Measurements from ENCODE around the gene RNF26. TPM values are rescaled to one million over a fixed set of nuclear protein-coding genes. Genes with fewer than 3 reads are reported as not detected.
A peak's percentile ranks its signal among the peaks of the same experiment; 100 is the strongest.

The RNF26 gene
- 10 to 100 TPM; 51.8 to 76.3 TPM for total RNA-seq
- polyA plus RNA-seq (2013, experiment 1 of 2): 65.6 TPM
- polyA plus RNA-seq (2013, experiment 2 of 2): 64.4 TPM
- long read RNA-seq, experiment 1, transcript RNF26-201 (1 exons, 2,787 nt): major isoform, 37 of 37 reads
- long read RNA-seq, experiment 1, partial matches to known transcripts: 0 of 37 reads
- long read RNA-seq, experiment 1, other reads (novel, unspliced or antisense): 0 of 37 reads
- long read RNA-seq, experiment 2, transcript RNF26-201 (1 exons, 2,787 nt): major isoform, 242 of 242 reads
- long read RNA-seq, experiment 2, partial matches to known transcripts: 0 of 242 reads
- long read RNA-seq, experiment 2, other reads (novel, unspliced or antisense): 0 of 242 reads
- long read RNA-seq, experiment 3, transcript RNF26-201 (1 exons, 2,787 nt): major isoform, 449 of 449 reads
- long read RNA-seq, experiment 3, partial matches to known transcripts: 0 of 449 reads
- long read RNA-seq, experiment 3, other reads (novel, unspliced or antisense): 0 of 449 reads
- long read RNA-seq, experiment 4, transcript RNF26-201 (1 exons, 2,787 nt): major isoform, 13 of 13 reads
- long read RNA-seq, experiment 4, partial matches to known transcripts: 0 of 13 reads
- long read RNA-seq, experiment 4, other reads (novel, unspliced or antisense): 0 of 13 reads

DNA sequence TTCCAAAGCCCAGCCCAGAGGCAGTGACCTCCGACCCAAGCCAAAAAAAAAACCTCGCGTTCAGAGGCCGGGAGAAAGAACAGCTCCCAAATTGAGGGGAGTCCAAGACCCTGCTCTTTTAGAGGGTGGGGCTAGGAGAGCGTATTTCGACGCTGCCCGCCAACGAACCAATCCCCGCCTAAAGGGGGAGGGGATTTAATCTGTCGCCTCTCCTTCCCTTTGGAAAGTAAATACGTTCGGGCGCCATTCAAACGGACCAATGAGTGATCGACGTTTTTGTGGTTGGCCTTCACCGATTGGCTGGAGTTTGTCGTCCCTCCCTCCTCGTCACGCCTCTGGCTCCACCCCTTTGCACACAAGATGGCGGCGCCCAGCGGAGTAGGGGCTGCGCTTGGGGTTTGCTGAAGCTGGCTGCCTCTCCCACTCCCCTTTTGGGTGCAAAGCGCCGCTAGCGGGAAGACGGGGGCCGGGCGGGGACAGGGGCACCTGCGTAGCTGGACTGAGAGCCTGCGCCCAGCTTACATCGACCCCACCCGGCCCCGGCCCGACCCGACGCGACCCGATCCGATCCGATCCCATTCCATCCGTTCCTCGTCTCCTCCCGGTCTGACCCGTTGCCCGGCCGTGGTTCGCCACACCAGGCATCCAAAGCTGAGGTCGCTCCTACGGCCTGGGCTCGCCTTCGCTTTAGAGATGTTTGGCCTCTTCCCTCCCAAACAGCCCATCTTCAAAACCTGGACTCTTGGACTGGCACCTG lies at the start of gene RNF26:
Gene RNF26, plus strand, starts transcription at position 354 of the 757 bp plus-strand sequence. CDS start 596 bp downstream, outside the sequence.
- no peak within 1 kb of the TSS for H3K27ac ChIP-seq (ENCODE audit: low read depth, low read length)
- Mint-ChIP-seq H3K27me3 (ENCODE audit: insufficient read depth) (peaks cover 18% of the 10 kb centered on the region), H3K27ac (peak within 1 kb of the TSS; percentile 99), H3K4me3 (peak within 1 kb of the TSS; percentile 83), H3K9me3 (no peaks in the 10 kb centered on the region), H3K4me1 (peaks cover 22% of the 10 kb centered on the region), H3K36me3 (ENCODE audit: low read depth) (peaks cover 5% of the 10 kb centered on the region)
- H3K4me1 ChIP-seq (ENCODE audit: control insufficient read depth, insufficient read depth, low read length): peaks cover 16% of the 10 kb centered on the region
- DNase-seq: peak; percentile 98
- H3K36me3 ChIP-seq (ENCODE audit: control insufficient read depth, insufficient read depth, low read length): peaks cover 8% of the 10 kb centered on the region
- WGBS, 2 experiments (ENCODE audit: insufficient coverage in 1 of 2, insufficient read length in 1 of 2): 0 to 1% methylated on average over 30 to 54 of the region's 54 CpGs
- TF ChIP-seq, protein P1, sequence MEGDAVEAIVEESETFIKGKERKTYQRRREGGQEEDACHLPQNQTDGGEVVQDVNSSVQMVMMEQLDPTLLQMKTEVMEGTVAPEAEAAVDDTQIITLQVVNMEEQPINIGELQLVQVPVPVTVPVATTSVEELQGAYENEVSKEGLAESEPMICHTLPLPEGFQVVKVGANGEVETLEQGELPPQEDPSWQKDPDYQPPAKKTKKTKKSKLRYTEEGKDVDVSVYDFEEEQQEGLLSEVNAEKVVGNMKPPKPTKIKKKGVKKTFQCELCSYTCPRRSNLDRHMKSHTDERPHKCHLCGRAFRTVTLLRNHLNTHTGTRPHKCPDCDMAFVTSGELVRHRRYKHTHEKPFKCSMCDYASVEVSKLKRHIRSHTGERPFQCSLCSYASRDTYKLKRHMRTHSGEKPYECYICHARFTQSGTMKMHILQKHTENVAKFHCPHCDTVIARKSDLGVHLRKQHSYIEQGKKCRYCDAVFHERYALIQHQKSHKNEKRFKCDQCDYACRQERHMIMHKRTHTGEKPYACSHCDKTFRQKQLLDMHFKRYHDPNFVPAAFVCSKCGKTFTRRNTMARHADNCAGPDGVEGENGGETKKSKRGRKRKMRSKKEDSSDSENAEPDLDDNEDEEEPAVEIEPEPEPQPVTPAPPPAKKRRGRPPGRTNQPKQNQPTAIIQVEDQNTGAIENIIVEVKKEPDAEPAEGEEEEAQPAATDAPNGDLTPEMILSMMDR (conservative IDR thresholded peaks at IDR 0.05): no peak
- peaks cover 7% of the 10 kb centered on the region for H3K27me3 ChIP-seq (ENCODE audit: control insufficient read depth, insufficient read depth, low read length, poor library complexity, severe bottlenecking)
- peak within 1 kb of the TSS; percentile 91 for H3K4me3 ChIP-seq (ENCODE audit: low read length)
- peak within 1 kb of the TSS; percentile 86 for H3K9ac ChIP-seq (ENCODE audit: extremely low read depth, low read length, poor library complexity, severe bottlenecking)
- no peaks in the 10 kb centered on the region for H3K9me3 ChIP-seq (ENCODE audit: control insufficient read depth, low read length)

DNA sequence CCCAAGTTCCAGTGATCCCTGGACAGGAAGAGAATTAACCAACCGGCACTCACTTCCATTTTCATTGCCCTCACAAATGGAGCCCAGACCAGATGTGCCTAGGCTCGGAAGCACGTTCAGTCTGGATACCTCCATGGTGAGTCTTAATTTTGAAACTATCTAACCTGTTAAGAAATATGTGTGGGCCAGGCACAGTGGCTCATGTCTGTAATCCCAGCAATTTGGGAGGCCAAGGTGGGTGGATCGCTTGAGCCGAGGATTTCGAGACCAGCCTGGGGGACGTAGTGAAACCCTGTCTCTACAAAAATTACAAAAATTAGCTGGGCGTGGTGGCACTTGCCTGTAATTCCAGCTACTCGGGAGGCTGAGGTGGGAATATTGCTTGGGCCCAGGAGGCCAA lies 48.9 kb upstream of the RNF26 start:
- Histone ChIP-seq H3K27ac (ENCODE audit: low read depth, low read length) (no peak overlapping the region), H3K27me3 (ENCODE audit: control insufficient read depth, insufficient read depth, low read length, poor library complexity, severe bottlenecking) (no peaks in the 10 kb centered on the region), H3K4me1 (ENCODE audit: control insufficient read depth, insufficient read depth, low read length) (no peaks in the 10 kb centered on the region), H3K9me3 (ENCODE audit: control insufficient read depth, low read length) (peaks cover 9% of the 10 kb centered on the region), H3K36me3 (ENCODE audit: control insufficient read depth, insufficient read depth, low read length) (peaks cover 42% of the 10 kb centered on the region), H3K9ac (ENCODE audit: extremely low read depth, low read length, poor library complexity, severe bottlenecking) (no peak overlapping the region), H3K4me3 (ENCODE audit: low read length) (no peak overlapping the region)
- TF ChIP-seq, protein P1 (conservative IDR thresholded peaks at IDR 0.05): no peak
- Mint-ChIP-seq H3K4me3 (no peak overlapping the region), H3K9me3 (no peaks in the 10 kb centered on the region), H3K4me1 (peaks cover 12% of the 10 kb centered on the region), H3K27me3 (ENCODE audit: insufficient read depth) (no peaks in the 10 kb centered on the region), H3K27ac (peak overlapping the region; percentile 23), H3K36me3 (ENCODE audit: low read depth) (peaks cover 49% of the 10 kb centered on the region)
- WGBS, 2 experiments (ENCODE audit: insufficient coverage in 1 of 2, insufficient read length in 1 of 2): 95 to 98% methylated on average over 7 to 9 of the region's 9 CpGs
- no peak for DNase-seq

DNA sequence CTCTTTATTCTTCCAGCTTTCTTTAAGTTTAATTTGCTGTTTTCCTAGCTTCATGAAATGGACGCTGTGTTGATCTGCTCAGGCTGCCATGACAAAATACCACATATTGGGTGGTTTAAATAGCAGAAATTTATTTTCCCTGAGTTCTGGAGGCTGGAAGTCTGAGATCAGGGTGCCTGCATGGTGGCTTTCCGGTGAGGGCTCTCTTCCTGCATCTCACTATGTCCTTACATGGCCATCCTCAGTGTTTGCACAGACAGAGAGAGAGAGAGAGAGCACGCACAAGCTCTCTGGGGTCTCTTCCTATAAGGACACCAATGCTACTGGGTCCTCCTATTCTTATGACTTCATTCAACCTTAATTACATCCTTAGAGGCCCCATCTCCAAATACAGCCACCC lies 46.1 kb upstream of the RNF26 start:
- no peak overlapping the region for H3K9ac ChIP-seq (ENCODE audit: extremely low read depth, low read length, poor library complexity, severe bottlenecking)
- peaks cover 16% of the 10 kb centered on the region for H3K9me3 ChIP-seq (ENCODE audit: control insufficient read depth, low read length)
- 94 to 100% methylated on average over 2 of the region's 3 CpGs for WGBS, 2 experiments (ENCODE audit: insufficient coverage in 1 of 2, insufficient read length in 1 of 2)
- H3K4me1 Mint-ChIP-seq: no peaks in the 10 kb centered on the region
- H3K27me3 ChIP-seq (ENCODE audit: control insufficient read depth, insufficient read depth, low read length, poor library complexity, severe bottlenecking): no peaks in the 10 kb centered on the region
- H3K27ac Mint-ChIP-seq: no peak overlapping the region
- no peak overlapping the region for H3K4me3 Mint-ChIP-seq
- H3K36me3 ChIP-seq (ENCODE audit: control insufficient read depth, insufficient read depth, low read length): peaks cover 56% of the 10 kb centered on the region
- H3K4me3 ChIP-seq (ENCODE audit: low read length): no peak overlapping the region
- no peak overlapping the region for H3K27ac ChIP-seq (ENCODE audit: low read depth, low read length)
- no peaks in the 10 kb centered on the region for H3K4me1 ChIP-seq (ENCODE audit: control insufficient read depth, insufficient read depth, low read length)
- no peak for DNase-seq
- peaks cover 6% of the 10 kb centered on the region for H3K9me3 Mint-ChIP-seq
- TF ChIP-seq, protein P1 (conservative IDR thresholded peaks at IDR 0.05): no peak
- H3K27me3 Mint-ChIP-seq (ENCODE audit: insufficient read depth): no peaks in the 10 kb centered on the region
- H3K36me3 Mint-ChIP-seq (ENCODE audit: low read depth): peaks cover 65% of the 10 kb centered on the region
